Esophagus muscularis mucosa (tissue), 3 donors: ENCODE measurements around the gene PLCB2.

Experiments used
- CTCF ChIP-seq, 3 experiments: fragments of 200-600 bp in 2 of 3; fragments of 450-650 bp in 1 of 3; sonication (generic) in 2 of 3; IDR thresholded peaks; one replicate each; pipeline ENCODE4 v1.5.1; 2017 to 2019; ENCODE audit warnings: antibody characterized with exemption in 3 of 3, mild to moderate bottlenecking in 2 of 3, moderate library complexity in 1 of 3
- POLR2A ChIP-seq: fragments of 450-650 bp; IDR thresholded peaks from one replicate; pipeline ENCODE4 v1.6.1; 2017; ENCODE audit warnings: antibody characterized with exemption, moderate library complexity, mild to moderate bottlenecking, low read depth

DNA sequence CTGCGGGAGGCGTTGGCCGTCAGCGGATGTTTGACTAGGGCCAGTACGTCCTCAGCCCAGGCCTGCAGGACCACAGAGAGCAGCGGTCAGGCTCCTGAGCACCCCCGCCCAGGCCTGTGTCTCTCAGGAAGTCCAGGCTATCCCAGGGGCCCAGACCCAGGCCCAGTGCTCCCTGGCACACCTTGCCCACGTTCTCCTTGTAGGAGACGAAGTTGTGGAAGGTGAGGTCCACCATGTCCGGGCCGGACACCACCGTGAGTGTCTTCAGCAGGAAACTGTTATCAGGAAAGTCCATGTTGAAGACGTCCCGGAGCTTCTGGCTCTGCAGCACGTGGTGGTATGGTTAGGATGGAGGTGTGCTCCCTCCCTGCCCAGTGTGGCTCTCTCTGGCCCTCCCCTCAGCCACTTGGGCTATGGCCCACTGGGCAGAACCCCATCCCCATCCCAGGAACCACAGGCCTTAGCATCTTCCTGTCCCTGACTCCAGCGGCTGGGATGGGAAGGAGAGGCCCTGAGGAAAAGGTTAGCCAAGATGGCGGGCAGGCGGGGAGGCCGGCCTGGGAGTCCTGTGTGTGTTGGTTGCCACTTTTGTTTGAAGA is 5.3 kb downstream of the PLCB2 start:
- no peak for TF ChIP-seq POLR2A
- TF ChIP-seq CTCF (IDR thresholded peaks at IDR 0.05): no peak
